GM19324 (cell line): ENCODE measurements around the gene FAH.

ENCODE experiments used
- ATAC-seq: cut with Tn5 transposase; IDR thresholded peaks from one replicate; pipeline ENCODE4 v1.9.1; 2021; ENCODE audit warnings: mild to moderate bottlenecking, moderate library complexity; ENCODE audit not compliant: unreplicated experiment, low FRiP score

Gene FAH

GRCh38 chr15:80191897-80192595, 39.2 kb downstream of the FAH start:
- no peak for ATAC-seq

- no peak for ATAC-seq
Measured at GRCh38 chr15:80194186-80194585, 41.4 kb downstream of the FAH start.

GRCh38 chr15:80194914-80195313, 42.1 kb downstream of the FAH start:
- ATAC-seq: no peak

- ATAC-seq: no peak
Measured at GRCh38 chr15:80199366-80199765, 46.6 kb downstream of the FAH start.

- ATAC-seq: no peak
Measured at GRCh38 chr15:80199869-80200268, 47.1 kb downstream of the FAH start.

- no peak for ATAC-seq
Measured at GRCh38 chr15:80201256-80202015, 48.6 kb downstream of the FAH start.

GRCh38 chr15:80202016-80202315, 49.2 kb downstream of the FAH start:
- no peak for ATAC-seq

GRCh38 chr15:80202641-80203360, 50.0 kb downstream of the FAH start:
- ATAC-seq: no peak

GRCh38 chr15:80203361-80203885, 50.6 kb downstream of the FAH start:
- no peak for ATAC-seq

GRCh38 chr15:80204231-80204630, 51.4 kb downstream of the FAH start:
- ATAC-seq: no peak

GRCh38 chr15:80207887-80208286, 55.1 kb downstream of the FAH start:
- no peak for ATAC-seq

- ATAC-seq: no peak
Measured at GRCh38 chr15:80208758-80209734, 56.2 kb downstream of the FAH start.

- no peak for ATAC-seq
Measured at GRCh38 chr15:80210611-80211573, 58.1 kb downstream of the FAH start.

GRCh38 chr15:80211976-80212375, 59.2 kb downstream of the FAH start:
- no peak for ATAC-seq

- no peak for ATAC-seq
Measured at GRCh38 chr15:80214910-80215309, 62.1 kb downstream of the FAH start.

GRCh38 chr15:80216141-80216540, 63.3 kb downstream of the FAH start:
- no peak for ATAC-seq

- ATAC-seq: no peak
Measured at GRCh38 chr15:80216911-80217310, 64.1 kb downstream of the FAH start.

- ATAC-seq: no peak
Measured at GRCh38 chr15:80217327-80217900, 64.6 kb downstream of the FAH start.

GRCh38 chr15:80219955-80220354, 67.2 kb downstream of the FAH start:
- ATAC-seq: no peak
